ENCODE results near the gene ECD.

Gene ECD

DNA sequence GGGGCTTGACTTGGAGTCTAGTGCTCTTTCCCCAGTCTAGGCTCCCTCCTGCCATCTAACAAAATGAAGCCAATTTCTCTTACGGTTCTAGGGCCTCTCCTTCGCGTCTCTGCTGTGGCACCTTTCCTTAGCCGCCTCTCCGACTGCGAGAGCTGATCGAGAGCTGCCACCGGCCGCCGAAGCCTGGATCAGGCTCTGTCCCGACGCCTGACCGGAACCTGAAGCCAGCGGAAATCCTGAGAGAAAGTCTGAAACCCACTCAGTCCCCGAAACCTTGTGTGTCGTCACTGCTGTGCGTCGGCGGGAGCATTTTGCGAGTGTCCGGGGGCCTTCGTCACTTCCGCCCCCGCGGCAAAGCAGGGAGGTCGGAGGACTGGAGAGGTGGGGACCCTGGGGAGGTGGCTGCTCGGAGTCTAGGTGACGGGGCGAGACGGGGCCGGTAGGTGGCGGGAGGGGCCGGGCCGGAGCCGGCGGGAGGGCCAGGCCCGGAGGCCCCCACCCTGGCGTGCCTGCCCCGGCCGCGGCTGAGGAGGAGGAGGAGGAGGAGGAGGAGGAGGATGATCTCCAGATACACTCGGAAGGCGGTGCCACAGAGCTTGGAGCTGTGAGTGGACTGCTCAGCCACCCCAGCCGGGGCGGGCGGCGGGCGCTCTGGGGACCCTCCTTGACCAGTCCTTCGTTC lies at the start of gene ECD, which contains the start of gene FAM149B1:
Gene ECD, minus strand, starts transcription at position 226 of the 682 bp plus-strand sequence. CDS start 4,071 bp downstream, outside the sequence.
Gene FAM149B1, plus strand, starts transcription at position 337 of the 682 bp plus-strand sequence. Its CDS starts 221 bp downstream, at position 558.
- DNase-seq (ENCODE audit: low read depth, low spot score), result peak; percentile 91

DNA sequence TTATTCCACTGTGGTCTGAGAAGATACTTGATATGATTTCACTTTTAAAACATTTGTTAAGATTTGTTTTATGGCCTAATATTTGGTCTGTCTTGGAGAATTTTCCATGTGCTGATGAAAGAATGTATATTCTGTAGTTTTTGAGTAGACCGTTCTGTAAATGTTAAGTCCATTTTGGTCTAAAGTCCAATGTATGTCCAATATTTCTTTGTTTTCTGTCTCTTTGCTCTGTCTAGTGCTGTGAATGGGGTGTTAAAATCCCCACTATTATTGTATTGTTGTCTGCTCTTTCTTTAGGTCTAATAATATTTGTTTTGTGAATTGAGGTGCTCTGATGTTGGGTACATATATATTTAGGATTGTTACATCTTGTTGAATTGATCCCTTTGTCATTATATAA lies 47.9 kb upstream of the ECD start:
- no peak for DNase-seq (ENCODE audit: low read depth, low spot score)

DNA sequence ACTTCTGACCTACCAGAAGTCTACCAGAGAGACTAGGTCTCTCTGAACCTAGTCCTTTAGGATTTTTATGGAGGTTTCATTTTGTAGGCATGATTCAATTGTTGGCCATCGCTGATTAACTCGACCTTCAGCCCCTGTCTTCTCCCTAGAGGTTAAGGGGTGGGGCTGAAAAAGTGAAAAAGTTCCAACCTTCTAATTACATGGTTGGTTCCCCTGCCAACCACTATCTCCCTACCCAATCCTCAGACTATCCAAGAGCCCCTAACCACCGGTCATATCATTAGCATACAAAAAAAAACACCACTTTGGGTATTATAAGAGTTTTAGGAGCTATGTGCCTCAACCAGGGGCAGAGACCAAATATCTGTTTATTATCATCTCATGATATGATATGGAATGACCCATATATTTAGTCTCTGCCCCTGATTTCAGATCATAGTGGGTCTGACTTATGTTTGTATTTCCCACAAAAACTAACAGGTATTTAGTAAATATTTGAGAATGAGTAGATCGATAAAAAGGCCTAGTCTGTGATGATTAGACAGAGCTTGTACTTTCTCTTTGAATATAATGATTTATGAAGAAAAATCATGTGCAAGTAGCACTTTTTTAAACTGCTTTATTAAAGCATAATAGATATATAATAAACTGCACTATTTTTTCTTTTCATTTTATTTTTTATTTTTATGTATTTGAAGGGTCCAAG lies 43.5 kb upstream of the ECD start:
- no peak for DNase-seq (ENCODE audit: low read depth, low spot score)

DNA sequence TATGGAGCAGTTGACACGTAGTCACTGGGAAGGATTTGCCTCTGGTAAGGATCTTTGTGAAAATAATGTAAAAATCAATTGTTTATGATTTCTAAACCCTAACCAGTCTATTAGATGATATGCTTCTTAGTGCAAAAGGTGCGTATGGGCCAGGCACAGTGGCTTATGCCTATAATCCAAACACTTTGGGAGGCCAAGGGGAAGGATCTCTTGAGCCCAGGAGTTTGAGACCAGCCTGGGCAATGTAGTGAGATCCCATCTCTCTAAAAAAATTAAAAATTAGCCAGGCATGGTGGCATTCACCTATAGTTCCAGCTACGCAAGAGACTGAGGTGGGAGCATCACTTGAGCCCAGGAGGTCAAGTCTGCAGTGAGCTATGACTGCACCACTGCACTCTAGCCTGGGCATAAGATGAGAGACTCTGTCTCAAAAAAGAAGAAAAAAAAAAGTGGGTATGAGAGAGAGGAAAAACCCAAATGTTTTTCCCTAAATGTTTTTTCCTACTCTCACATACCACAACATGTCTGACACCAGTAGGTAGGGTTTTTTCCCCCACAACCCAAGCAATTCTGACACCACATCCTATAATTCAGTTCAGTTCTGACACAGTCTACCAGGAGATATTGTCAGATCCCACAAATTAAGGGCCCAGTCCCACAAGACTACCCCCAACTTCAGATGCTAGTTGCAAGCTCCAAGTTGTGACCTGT lies 42.7 kb upstream of the ECD start:
- no peak for DNase-seq (ENCODE audit: low read depth, low spot score)

GRCh38 chr10:73209705-73210104 lies 41.9 kb upstream of the ECD start:
- no peak for DNase-seq (ENCODE audit: low read depth, low spot score)

DNA sequence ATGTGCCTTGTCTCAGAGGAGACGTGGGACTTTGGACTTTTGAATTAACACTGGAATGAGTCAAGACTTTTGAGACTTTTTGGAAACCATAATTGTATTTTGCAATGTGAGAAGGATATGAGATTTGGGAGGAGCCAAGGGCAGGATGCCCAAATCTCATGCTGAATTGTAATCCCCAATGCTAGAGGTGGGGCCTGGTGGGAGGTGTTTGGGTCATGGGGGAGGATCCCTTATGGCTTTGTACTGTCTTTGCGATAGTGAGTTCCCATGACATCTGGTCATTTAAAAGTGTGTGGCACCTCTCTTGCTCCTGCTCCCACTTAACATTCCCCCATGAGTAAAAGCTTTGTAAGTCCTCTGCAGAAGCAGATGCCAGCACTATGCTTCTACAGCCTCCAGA lies 40.1 kb upstream of the ECD start:
- DNase-seq (ENCODE audit: low read depth, low spot score), result no peak

- DNase-seq (ENCODE audit: low read depth, low spot score), result no peak
Measured at GRCh38 chr10:73206385-73206784, 38.6 kb upstream of the ECD start.

DNA sequence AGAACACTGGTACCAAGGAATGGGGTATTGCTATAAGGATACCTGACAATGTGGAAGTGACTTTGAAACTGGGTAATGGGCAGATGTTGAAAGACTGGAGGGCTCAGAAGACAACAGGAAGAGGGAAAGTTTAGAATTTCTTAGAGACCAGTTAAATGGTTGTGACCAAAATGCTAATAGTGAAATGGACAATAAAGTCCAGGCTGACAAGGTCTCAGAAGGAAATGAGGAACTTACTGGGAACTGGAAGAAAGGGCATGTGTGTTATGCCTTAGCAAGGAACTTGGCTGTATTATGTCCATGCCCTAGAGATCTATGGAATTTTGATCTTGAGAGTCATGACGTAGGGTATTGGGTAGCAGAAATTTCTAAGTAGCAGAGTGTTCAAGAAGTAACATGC lies 38.1 kb upstream of the ECD start:
- DNase-seq (ENCODE audit: low read depth, low spot score), result no peak

DNA sequence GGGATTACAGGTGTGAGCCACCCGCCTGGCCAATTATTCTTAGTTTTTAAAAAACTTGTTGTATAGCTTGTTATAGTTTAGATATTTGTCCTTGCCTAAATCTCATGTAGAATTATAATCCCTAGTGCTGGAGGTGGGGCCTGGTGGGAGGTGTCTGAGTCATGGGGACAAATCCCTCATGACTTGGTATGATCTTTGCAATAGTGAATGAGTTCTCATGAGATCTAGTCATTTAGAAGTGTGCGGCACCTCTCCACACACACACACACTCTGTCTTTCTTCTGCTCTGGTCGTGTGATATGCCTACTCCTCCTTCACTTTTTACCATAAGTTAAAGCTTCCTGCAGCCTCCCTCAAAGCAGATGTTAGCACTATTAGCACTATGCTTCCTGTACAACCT lies 37.3 kb upstream of the ECD start:
- no peak for DNase-seq (ENCODE audit: low read depth, low spot score)

GRCh38 chr10:73190188-73190587 lies 22.4 kb upstream of the ECD start:
- DNase-seq (ENCODE audit: low read depth, low spot score), result no peak

DNA sequence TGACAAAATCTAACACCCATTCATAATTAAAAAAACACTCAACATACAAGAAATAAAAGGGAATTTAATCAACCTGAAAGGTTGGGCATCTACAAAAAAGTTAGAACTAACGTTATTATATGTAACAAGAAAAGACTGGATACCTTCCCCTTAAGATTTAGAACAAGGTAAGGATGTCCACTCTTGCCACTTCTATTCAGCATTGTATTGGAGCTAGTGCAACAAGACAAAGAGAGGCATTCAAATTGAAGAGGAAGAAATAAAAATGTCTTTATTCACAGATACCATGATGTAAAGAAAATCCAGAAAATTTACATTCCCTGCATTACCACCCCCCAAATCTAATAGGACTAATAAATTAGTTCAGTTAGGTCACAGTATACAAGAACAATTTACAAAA lies 18.5 kb upstream of the ECD start:
- no peak for DNase-seq (ENCODE audit: low read depth, low spot score)

DNA sequence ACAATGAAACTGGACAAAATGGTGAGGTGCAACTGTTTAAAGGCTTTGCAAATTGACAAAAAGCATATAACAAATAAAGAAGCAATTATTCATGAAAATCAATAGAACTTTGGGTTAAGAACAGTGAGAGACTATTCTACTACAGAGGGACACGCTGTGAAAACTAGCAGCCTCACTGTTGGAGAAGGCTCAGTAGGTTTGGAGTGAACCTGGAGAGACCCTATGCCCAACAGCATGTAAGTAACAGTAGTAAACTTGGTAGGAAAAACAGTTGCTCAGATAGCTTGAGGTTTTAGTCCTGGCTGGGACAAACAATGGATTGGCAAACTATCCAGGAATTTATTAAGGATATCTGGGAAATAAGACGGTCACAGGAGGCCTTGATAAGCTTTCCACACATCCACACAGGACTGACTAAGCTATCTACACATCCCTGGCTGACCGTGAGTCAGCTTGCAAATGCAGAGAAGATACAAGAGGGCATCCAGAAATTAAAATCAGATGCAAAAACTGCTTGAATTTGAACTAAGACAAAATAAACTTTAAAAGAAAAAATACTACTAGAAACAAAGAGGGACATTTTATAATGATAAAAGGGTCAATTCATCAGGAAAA lies 16.0 kb upstream of the ECD start:
- no peak for DNase-seq (ENCODE audit: low read depth, low spot score)

- DNase-seq (ENCODE audit: low read depth, low spot score), result no peak
Measured at GRCh38 chr10:73182568-73182967, 14.8 kb upstream of the ECD start.

DNA sequence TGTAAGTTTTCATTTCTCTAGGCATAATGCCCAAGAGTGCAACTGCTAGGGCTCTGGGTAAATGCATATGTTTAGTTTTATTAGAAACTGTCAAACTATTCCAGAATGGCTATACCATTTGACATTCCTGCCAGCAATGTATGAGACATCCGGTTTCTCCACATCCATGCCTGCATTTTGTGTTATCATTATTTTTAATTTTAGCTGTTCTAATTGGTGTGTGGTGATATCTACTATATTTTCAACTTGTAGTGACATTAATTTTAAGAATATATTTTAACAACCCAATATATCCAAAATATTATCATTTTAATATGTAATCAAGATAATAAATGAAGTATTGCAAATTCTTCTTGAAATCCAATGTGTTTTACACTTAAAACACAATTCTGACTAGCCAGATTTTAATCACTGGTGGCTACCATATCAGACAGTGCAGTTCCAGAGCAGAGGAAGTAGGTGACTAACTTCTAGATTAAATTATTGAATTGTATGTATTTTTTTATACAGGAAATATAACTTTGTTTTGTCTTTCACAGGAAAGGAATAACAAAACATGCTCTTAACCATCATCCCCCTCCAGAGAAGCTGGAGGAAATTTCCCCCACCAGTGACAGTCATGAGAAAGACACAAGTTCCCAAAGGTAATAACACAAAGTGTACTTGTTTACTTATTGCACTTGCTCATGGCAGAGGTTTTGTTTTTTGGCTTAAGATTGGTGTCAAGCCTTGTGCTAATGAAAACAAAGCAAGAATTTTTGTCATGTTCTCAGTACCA lies 6.5 kb upstream of the ECD start:
- DNase-seq (ENCODE audit: low read depth, low spot score), result no peak

GRCh38 chr10:73172867-73173266 lies 5.1 kb upstream of the ECD start:
- no peak for DNase-seq (ENCODE audit: low read depth, low spot score)

DNA sequence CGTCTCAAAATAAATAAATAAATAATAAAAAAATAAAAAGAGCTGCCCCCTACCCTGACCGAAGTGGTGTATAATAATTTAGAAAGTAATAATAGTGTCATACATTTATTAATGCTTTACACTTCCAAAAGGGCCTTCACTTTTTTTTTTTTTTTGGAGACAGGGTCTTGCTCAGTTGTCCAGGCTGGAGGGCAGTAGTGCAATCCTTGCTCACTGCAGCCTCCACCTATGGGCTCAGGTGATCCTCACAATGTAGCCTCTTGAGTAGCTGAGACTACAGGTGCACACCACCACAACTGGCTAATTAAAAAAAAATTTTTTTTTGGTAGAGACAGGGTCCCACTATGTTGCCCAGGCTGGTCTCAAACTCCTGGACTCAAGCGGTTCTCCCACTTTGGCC lies 1.5 kb upstream of the ECD start:
- no peak for DNase-seq (ENCODE audit: low read depth, low spot score)

- no peak for DNase-seq (ENCODE audit: low read depth, low spot score)
Measured at GRCh38 chr10:73168465-73168803, 626 bp upstream of the ECD start.

DNA sequence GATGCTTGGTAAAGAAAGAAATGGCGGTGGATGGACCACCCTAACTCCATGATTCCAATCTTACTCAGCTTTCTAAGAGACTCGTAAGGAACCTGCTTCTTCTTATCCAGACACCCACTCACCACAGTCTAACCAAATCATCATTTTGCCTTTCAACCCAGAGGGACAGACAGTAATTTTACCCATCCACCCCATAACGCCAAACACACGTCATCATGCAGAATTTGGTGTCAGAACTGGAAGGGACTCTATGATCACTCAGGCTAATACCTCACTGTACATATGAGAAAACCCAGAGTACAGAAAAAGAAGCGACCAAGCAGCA lies 388 bp downstream of the ECD start:
- DNase-seq (ENCODE audit: low read depth, low spot score), result no peak

- DNase-seq (ENCODE audit: low read depth, low spot score), result no peak
Measured at GRCh38 chr10:73166972-73167371, 836 bp downstream of the ECD start.

- DNase-seq (ENCODE audit: low read depth, low spot score), result no peak
Measured at GRCh38 chr10:73163096-73163495, 4.7 kb downstream of the ECD start.

DNA sequence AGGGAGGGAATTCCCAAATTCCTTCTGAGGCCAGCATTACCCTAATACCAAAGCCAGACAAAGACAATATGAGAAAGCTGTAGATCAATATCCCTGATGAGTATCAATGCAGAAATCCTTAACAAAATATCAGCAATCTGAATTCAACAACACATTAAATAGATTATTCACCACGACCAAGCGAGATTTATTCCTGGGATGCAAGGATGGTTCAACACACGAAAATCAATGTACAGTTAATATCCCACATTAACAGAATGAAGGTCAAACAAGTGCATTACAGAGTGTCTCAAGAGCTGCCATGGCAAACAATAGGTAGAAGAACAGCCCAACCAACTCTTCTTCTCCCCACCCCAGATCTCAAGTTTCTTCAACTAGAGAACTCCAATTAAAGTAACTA lies 6.1 kb downstream of the ECD start:
- no peak for DNase-seq (ENCODE audit: low read depth, low spot score)

GRCh38 chr10:73161079-73161478 lies 6.7 kb downstream of the ECD start:
- DNase-seq (ENCODE audit: low read depth, low spot score), result no peak

Data from activated CD4-positive, CD25-positive, alpha-beta regulatory T cell treated with anti-CD3 and anti-CD28 coated beads, Interleukin-2, amount 50 U/mL, for 16 hours (primary cell).